GM19395 (cell line): ENCODE data around the gene TCFL5.
"Not testable (repeated sequence)": the region's sequence is repeated elsewhere in the genome, so short reads cannot be mapped to it uniquely, and the experiment has no call there.

Experiments
- ATAC-seq: cut with Tn5 transposase; IDR thresholded peaks from one replicate; pipeline ENCODE4 v1.9.1; 2021; ENCODE audit warnings: mild to moderate bottlenecking, moderate library complexity; ENCODE audit not compliant: unreplicated experiment

The TCFL5 gene

DNA sequence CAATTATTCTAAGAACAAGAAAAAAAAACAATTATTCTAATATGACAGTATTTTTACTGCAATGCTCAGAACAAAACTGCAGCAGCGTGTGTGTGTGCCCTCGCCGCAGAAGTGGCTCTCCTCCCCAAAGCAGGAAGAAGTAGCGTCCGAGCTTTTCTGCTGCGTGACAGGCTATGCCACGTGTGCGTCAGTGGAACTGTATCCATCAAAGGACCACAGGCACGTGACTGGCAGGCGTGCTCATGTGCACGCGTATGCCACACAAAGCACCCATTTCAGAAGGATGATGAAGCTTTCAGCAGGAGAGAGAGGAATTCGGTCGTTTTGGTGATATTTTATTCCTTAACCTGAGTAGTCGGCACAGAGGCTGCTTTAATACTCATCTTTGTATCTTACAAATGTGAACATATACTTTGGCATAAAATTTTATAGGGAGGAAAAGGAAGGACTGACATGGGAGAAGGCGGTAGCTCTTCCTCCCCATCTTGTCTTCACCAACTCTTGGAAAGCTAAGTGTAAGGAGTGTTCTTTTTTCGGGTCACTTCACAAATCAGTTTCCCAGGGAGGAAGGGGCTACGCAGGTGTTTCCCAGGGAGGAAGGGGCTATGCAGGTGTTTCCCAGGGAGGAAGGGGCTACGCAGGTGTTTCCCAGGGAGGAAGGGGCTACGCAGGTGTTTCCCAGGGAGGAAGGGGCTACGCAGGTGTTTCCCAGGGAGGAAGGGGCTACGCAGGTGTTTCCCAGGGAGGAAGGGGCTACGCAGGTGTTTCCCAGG is 3.4 kb downstream of the TCFL5 start:
- no peak for ATAC-seq

DNA sequence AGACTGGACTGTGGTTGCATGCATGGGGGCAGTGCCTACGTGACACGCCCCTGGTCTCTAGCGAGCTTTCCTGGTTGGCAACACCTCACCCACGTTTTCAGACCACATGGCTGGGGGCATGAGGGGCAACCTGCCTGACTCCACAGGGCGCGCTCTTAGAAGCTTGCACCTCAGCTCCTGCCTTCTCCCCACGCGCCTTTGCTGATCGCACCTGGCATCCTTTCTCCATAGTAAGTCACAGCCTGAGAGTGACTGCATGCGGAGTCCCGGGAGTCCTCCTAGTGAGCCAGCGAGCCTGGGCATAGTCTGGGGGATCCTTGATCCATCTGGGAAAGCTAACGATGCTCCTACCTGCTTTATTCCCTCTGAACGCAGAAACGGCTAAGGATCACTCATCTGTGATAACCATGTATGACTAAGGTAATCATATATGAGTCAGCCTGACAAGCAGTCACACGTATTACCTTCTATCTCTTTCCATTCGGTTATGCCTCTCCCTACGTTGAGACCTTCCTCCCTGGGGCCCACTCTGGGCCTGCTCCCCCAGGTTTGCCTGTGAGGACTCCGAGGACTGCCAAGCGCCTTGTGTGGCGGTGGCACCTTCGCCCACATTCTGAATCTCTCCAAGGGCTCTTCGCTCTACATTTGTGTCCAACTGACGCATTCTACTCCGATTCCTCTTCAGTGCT is 4.5 kb downstream of the TCFL5 start:
- no peak for ATAC-seq

DNA sequence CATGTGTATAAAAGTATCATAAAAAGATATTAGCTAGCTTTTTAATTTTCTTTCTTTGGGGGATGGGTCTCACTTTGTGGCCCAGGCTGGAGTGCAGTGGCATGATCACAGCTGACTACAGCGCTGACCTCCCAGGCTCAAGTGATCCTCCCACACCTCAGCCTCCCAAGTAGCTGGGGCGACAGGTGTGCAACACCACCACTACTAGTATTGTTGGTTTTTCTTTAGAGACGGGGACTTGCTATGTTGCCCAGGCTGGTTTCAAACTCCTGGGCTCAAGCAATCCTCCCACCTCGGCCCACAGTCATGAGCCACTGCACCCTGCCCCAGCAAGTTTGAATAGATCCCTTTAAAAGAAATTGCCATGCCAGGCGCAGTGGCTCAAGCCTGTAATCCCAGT is 6.5 kb downstream of the TCFL5 start:
- ATAC-seq: no peak

DNA sequence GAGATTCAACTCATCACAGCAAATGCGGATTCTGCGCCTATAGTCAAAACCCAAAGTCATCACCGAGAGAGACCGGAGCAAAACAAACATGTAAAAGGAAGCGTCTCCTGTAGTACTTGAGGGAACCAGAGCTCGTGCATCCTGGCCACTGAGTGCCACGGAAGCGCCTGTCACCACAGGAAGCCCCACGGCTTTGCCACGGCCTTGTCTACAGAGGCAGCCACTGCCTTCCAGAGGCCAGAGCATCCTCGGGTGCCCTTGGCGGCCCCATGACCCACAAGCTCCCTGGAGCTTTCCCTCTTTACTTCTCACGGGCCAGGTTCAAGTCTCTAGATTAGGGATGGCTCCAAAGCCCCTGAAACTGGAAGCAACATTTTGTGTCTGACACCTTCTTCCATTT is 7.5 kb downstream of the TCFL5 start:
- ATAC-seq: no peak

DNA sequence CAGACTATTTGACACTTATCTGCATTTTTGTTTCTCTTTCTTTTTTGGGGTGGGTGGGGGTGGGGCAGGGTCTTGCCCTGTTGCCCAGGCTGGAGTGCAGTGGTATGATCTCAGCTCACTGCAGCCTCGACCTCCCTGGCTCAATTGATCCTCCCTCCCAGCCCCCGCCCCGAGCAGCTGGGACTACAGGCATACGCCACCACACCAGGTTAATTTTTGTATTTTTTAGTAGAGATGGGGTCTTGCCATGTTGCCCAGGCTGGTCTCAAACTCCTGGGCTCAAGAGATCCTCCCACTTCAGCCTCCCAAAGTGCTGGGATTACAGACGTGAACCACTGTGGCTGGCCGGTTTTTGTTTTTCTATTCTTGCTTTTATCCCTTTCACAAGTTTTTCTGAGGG is 8.3 kb downstream of the TCFL5 start:
- not testable (repeated sequence) for ATAC-seq

DNA sequence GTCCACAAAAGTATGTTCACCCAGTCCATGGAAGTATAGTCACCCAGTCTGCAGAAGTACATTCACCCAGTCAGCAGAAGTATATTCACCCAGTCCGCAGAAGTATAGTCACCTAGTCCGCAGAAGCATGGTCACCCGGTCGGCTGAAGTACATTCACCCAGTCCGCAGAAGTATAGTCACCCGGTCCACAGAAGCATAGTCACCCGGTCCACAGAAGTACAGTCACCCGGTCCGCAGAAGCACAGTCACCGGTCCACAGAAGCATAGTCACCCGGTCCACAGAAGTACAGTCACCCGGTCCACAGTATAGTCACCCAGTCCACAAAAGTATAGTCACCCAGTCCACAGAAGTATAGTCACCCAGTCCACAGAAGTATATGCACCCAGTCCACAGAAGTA is 8.8 kb downstream of the TCFL5 start:
- ATAC-seq: no peak

DNA sequence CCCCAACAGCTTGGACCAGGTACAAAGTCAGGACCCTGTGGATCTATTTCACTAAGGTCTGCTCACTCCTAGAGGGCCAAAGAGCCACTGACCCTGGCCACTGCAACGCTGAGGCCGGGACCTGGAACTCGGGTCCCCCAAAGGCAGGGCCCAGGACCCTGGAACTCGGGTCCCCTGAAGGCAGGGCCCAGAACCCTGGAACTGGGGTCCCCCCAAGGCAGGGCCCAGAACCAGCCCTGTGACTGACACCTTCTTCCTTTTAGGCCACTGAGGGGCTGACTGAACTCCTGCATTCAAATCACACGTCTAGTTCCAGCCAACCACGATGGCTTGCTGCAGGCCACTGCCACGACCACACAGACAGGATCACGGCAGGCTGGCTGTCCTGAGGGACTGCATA is 9.4 kb downstream of the TCFL5 start:
- no peak for ATAC-seq

DNA sequence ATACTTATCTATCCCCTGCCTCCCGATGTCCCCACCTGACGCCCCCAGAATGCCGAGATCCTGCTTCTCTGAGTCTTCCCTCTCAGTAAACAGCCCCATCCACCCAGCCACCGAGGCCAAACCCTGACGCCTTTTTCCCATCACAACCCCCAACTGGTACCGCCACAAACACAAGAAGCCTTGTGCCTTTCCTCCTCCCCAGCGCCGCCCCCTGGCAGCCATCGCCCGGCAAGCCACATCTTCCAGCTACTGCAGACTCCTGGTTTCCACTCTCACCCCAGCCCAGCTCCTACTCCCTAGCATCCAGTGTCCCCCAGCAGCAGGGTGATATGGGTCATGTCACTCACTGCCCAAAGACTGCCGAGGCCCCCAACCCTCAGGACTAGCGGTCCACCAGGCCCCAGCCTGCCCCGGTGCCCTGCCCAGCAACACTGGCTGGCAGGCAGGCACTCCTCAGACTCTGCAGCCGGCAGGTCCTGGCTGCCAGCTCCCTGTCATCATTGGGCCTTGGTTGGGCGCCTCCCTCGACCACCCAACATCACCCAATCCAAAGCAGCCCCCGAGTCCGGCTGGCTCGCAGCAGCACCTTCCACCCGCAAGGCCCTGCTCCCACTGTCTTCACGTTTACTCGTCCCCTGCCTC is 11.2 kb downstream of the TCFL5 start:
- no peak for ATAC-seq

DNA sequence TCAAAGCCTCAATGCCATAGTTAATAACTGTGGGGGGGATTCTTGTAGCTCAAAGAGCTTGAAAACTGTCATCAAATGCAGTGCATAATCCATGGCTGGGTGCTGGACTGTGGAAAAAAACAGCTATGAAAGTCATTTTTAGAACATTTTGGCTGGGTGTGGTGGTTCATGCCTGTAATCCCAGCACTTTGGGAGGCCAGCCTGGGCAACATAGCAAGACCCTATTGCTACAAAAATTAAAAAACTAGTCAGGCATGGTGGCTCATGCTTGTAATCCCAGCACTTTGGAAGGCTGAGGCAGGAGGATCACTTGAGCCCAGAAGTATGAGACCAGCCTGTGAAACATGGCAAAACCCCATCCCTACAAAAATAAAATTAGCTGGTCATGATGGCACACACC is 12.2 kb downstream of the TCFL5 start:
- ATAC-seq: no peak

DNA sequence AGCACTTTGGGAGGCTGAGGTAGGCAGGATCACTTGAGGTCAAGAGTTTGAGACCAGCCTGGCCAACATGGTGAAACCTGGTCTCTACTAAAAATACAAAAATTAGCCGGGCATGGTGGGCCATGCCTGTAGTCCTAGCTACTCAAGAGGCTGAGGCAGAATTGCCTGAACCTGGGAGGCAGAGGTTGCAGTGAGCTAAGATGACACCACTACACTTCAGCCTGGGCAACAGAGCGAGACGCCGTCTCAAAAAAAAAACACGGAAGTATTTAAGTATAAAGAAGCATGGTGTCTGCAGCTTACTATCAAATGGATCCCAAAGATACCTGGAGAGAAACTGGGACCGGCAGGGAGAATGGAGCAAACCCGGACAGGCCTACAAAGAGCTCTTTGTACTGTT is 12.7 kb downstream of the TCFL5 start:
- ATAC-seq: not testable (repeated sequence)

DNA sequence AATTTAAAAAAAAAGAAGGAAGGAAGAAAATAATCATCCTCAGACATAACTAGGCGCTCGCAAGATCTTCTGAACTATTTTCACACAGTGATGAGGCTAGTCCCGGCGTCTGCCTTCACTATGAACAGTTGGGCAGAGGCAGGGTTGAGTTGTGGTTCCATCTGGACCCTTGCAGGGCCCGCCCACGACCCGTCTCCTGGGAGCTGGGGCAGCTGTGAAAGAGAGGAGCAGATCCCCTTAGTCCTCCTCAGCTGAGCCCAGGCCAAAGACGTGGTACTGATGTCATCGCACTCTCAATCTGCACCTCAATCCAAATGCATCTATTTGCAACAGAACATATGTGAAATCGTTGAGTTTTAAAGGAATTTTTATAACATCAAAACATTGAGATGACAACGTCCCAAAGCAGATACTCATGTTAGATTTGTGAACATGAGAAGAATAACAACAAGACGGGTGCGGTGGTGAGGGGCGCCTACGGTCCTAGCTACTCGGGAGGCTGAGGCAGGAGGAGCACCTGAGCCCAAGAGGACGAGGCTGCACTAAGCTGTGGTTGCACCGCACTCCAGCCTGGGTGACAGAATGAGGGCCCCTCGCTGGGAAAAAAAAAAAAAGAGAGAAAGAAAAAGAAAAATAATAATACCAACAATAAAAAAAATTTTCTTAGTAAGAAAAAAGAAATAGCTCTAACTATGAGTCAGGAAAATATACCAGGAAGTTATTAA is 15.3 kb downstream of the TCFL5 start:
- no peak for ATAC-seq

DNA sequence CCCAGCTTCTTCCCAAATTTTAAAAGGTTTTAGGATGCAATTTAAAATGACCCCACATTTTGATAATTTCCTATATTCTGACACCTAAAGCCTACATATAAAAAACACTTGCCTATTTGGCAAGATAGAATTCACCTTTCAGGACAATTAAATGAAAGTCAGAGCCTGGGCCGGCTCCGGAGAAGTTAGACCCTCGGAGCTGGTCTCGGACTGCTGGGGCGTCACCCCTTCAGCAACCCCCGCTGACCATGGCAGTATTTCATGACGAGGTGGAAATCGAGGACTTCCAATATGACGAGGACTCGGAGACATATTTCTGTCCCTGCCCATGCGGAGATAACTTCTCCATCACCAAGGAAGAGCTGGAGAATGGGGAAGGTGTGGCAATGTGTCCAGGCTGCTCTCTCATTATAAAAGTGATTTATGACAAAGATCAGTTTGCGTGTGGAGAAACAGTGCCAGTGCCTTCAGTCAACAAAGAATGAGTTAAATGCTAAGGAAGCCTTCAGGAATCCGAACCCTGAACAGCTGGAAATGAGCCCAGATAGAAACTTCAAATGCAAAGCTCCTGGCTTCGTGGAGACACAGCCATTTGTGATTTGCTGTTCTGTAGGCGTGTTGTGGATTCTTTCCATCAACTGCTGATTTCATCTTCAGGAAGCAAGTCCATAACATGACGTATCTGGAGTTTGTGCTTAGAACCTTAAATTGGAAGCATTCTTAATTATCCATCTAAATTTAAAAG is 16.0 kb downstream of the TCFL5 start:
- ATAC-seq: no peak

DNA sequence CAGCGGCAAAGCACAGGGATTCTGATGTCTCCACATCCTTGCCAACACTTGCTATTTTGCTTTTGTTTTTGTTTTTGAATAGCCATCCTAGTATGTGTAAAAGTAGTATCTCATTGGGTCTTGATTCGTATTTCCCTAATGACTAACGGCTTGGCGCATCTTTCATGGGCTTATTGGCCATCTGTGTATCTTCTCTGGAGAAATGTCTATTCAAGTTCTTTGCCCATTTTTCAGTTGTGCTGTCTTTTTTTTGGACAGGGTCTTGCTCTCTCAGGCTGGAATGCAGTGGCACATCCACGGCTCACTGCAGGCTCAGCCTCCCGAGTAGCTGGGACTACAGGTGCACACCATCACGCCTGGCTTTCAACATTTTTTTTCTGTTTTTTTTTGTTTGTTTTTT is 17.4 kb downstream of the TCFL5 start:
- ATAC-seq: no peak

DNA sequence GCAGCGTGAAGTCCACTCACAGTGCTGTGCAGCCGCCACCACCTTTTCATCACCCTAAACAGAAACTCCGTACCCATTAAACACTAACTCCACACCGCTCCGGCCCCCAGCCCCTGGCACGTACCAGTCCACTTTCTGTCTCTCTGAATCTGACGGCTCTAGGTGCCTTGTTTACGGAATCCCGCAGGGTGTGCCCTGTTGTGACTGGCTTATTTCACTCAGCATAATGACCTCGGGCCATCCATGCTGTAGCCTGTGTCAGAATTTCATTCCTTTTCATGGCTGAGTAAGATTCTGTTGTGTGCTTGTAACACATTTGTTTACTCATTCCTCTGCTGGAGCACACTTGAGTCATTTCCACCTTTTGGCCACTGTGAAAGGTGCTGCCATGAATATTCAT is 18.0 kb downstream of the TCFL5 start:
- ATAC-seq: no peak

DNA sequence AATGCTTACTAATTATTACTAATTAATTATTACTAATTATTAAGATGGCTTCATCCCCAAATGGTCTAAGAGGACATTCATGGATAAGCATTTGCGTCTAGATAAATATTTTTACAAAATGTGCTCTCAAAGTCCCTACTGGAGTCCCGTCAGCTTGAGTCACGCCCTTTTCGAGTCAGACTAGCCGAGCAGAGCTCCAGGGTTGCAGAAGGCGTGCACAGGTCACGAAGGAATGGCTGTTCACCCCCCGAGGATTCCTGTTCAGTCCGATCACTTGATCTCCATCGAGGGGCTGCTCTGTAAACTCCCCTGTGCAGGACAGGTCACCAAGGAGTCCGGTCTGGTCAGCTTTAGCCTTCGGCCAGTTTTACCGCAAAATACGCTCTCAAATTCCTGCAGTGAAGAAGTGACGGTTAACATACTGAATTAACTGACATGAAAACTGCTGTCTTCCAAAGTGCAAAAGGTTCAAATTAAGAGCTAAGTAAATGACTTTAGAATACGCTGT is 19.9 kb downstream of the TCFL5 start:
- ATAC-seq: no peak

DNA sequence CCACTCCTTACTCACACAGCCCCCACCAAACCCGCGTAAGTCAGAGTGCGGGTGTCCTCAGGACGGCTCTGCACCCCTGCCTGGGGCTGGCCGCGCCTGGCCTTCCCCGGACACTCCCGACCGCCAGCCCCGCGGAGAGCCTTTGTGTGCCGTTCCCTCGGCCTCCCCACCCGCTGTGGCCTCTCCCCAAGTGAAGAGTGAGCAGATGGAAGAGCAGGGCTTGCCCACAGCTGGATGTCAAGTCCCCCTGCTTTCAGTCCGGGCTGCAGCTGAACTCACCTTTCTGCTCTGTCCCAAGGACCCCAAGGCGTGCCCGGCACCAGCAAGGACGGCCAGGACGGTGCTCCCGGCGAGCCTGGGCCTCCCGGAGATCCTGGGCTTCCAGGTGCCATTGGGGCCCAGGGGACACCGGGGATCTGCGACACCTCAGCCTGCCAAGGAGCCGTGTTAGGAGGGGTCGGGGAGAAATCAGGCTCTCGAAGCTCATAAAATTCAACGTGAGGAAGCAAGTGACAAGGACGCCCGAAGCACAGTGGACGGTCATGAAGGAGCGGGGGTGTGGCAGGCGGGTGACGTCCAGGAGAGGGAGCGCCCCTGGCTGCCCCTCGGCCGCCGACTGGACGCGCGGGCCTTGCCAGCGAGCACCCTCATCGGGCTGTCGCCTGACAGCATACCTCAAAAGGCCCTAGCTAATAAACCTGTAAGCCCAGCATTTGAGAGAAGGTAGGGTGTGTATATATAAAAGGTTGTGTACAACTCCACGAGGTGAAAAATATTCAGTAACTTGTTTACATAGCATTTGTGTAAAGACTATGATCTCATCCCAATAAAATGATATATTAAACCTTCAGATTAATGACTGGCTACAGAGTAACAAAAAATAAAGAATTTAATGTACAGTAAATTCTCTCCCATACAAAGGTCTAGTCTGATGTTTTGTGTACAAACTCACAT is 21.1 kb downstream of the TCFL5 start:
- ATAC-seq: no peak

DNA sequence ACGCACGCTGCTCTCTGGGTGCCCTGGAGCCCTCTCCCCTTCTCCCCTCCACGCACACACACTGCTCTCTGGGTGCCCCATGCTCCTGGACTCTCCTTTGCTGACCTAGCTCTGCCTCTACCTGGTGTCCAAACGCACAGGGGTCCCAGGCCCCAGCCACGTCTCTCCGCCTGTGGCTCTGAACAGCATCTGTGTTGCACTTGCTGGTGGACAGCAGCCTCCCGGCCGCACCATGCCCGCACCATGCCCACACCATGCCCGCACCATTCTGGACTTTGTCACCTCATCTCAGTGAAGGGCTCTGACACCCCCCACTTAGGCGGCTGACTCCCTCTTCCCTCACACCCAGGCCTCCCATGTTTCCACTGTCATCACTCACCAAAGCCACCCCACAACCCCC is 21.8 kb downstream of the TCFL5 start:
- no peak for ATAC-seq

DNA sequence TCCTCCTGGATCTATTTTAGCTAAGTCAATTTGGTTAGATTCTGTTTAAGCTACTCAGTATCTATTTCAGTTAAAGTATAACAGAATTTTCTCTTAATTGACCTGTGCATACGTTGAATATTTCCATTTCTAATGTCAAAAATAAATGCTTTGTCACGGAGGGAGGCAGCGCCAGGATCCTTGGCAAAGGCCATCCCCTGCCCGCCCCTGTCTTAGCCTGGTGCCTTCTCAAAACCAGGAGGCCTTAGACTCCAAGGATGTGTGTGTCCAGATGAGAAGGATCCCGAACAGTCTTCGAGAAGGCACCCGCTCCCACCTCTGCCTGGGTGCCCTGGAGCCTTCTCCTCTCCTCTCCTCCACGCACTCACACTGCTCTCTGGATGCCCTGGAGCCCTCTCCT is 22.4 kb downstream of the TCFL5 start:
- ATAC-seq: no peak

DNA sequence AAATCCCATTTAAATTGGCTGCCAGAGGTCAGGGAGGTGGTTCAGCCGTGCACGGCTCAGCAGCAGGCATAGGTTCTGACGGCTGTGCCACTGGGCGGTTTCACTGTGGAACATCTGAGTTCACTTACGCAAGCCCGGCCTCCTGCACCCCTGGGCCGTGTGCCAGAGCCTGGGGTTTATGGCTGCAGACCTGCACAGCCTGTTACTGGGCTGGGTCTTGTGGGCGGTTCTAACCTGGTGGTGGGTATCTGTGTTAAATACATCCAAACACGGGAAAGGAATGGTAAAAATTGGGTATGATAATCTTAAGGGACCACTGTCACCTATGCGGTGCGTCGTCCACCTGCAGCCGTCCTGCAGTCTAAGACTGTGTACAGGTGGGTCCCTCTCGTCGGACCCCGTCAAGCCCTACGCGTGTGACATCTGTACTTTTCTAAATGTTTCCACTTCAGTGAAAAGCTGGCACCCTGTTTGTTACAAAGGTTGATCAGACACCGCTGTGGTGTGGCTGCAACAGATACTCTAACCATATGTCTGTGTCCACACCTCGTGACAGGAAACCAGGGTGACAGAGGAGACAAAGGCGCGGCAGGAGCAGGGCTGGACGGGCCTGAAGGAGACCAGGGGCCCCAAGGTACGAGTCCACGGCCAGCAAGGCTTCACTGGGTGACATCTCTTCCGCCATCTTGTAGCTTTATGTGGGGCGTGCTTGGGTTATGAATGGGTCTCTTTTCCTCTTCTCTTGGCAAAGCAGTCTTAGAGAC is 23.3 kb downstream of the TCFL5 start:
- peak; percentile 68 for ATAC-seq
